ENCODE measurements around the gene AMOTL1. TPM values are rescaled to one million over a fixed set of nuclear protein-coding genes. Genes with fewer than 3 reads are reported as not detected.

The AMOTL1 gene
- total RNA-seq, 3 donors from 2014 or later = 6.5 to 94.7 (median 11.3) TPM

DNA sequence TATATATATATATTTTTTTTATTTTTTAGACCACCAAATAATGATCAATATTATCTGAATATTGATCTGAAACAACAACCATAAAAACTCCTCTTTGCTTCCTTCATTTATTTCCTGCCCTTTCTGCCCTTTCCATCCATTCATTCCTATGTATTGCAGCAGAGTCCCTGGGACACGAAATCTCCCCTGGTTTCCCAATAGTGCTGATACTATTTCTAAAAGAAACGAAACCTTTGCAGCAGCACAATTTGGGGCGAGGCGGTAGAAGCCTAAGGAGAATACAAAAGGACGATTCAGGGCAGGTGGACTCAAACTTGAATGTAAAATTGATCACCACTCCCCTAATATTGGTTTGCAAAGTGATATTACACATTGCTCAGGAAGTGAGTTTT is 16.9 kb upstream of the AMOTL1 start:
- Histone ChIP-seq H3K9me3 (no peaks in the 10 kb centered on the region), H3K4me3 (no peak overlapping the region), H3K36me3 (ENCODE audit: low read depth) (no peaks in the 10 kb centered on the region), H3K4me1 (ENCODE audit: low read depth) (no peaks in the 10 kb centered on the region)
- ATAC-seq (no peak), DNase-seq (no peak)
- TF ChIP-seq, protein P1, sequence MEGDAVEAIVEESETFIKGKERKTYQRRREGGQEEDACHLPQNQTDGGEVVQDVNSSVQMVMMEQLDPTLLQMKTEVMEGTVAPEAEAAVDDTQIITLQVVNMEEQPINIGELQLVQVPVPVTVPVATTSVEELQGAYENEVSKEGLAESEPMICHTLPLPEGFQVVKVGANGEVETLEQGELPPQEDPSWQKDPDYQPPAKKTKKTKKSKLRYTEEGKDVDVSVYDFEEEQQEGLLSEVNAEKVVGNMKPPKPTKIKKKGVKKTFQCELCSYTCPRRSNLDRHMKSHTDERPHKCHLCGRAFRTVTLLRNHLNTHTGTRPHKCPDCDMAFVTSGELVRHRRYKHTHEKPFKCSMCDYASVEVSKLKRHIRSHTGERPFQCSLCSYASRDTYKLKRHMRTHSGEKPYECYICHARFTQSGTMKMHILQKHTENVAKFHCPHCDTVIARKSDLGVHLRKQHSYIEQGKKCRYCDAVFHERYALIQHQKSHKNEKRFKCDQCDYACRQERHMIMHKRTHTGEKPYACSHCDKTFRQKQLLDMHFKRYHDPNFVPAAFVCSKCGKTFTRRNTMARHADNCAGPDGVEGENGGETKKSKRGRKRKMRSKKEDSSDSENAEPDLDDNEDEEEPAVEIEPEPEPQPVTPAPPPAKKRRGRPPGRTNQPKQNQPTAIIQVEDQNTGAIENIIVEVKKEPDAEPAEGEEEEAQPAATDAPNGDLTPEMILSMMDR (IDR thresholded peaks at IDR 0.05) = no peak
- intact Hi-C loops (cut with DNase I, micrococcal nuclease) = no loop called here

DNA sequence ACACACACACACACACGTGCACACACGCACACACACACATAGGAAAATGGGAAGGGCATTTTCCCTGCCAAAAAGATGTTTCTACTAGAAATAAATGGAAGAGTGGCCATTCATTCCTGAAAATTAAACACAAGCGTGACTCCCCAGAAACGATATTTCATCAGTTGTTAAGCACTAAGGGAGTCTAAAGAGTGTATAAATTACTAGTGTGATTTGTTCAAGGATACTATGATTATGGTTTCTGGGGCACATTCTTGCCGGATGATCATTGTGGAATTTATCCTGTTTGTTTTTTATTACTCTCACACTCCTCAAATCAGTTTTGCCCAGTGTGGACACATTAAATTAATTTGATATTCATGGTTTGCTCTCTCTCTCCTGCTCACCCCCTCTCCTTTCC is 16.4 kb upstream of the AMOTL1 start:
- Histone ChIP-seq H3K4me3 (no peak overlapping the region), H3K4me1 (ENCODE audit: low read depth) (no peaks in the 10 kb centered on the region), H3K9me3 (no peaks in the 10 kb centered on the region), H3K36me3 (ENCODE audit: low read depth) (no peaks in the 10 kb centered on the region)
- ATAC-seq (no peak), DNase-seq (no peak)
- TF ChIP-seq, protein P1 (IDR thresholded peaks at IDR 0.05) = no peak
- intact Hi-C loops (cut with DNase I, micrococcal nuclease) = no loop called here

DNA sequence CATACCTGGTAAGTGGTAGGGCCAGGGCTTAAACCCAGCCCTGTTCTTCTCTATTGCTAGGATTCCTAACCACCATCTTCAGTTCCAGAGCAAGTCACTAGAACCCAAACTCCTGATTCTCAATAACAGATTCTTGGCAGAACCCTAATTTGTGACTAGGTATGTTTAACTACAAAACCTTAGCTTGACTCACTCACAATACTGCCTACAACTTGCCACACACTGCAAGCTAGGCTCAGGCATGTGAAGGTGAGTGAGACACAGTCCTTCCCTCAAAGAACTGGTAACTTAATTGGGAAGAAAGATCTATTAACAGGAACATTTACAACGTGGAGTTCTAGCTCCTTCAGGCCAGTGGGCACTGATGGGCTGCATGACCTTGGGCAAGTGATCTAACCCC is 14.5 kb upstream of the AMOTL1 start:
- no peaks in the 10 kb centered on the region for H3K9me3 ChIP-seq
- H3K36me3 ChIP-seq (ENCODE audit: low read depth) = no peaks in the 10 kb centered on the region
- no peak overlapping the region for H3K4me3 ChIP-seq
- ATAC-seq (no peak), DNase-seq (no peak)
- TF ChIP-seq, protein P1 (IDR thresholded peaks at IDR 0.05) = no peak
- no peaks in the 10 kb centered on the region for H3K4me1 ChIP-seq (ENCODE audit: low read depth)
- intact Hi-C loops (cut with DNase I, micrococcal nuclease) = no loop called here

DNA sequence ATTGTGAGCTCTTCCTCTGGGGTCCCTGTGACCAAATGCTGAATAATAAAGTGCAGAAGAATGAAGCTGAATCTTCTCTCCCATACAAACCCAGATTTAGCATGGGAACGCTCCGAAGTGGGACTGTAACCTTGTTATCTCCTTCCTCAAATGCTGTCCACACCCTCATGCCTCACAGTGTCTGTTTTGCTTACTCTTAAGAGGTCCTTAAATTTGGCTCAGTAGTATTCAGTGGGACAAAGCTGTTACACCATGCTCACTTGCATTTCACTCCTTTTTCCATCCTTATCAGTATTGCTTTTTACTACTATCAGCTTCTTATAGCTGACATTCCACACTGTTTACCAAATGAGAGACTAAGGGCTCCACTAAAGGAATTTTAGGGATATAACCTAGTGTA is 13.8 kb upstream of the AMOTL1 start:
- no peak for DNase-seq
- Histone ChIP-seq H3K36me3 (ENCODE audit: low read depth) (no peaks in the 10 kb centered on the region), H3K4me1 (ENCODE audit: low read depth) (no peaks in the 10 kb centered on the region), H3K9me3 (no peaks in the 10 kb centered on the region), H3K4me3 (no peak overlapping the region)
- intact Hi-C loops (cut with DNase I, micrococcal nuclease) = no loop called here
- ATAC-seq = no peak
- TF ChIP-seq, protein P1 (IDR thresholded peaks at IDR 0.05) = no peak

DNA sequence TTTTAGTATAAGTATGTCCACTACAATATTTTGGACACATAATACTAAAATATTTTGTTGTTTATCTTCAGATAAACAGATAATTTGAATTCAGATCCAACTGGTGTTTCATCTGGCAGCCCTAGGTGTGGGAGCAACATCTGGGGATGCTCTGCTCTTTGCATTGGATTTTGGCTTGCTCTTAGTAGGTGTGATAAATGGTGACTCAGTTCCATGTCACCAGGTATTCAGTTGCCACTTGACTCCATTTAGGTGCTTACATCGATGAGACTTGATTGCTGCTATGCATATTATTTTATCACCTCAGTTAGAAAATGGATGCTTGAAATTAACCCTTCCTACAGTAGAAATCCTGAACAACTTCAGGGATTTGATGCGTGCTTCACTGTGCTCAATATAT is 13.3 kb upstream of the AMOTL1 start:
- Histone ChIP-seq H3K36me3 (ENCODE audit: low read depth) (no peaks in the 10 kb centered on the region), H3K4me3 (no peak overlapping the region), H3K4me1 (ENCODE audit: low read depth) (no peaks in the 10 kb centered on the region), H3K9me3 (no peaks in the 10 kb centered on the region)
- intact Hi-C loops (cut with DNase I, micrococcal nuclease) = no loop called here
- DNase-seq (no peak), ATAC-seq (no peak)
- TF ChIP-seq, protein P1 (IDR thresholded peaks at IDR 0.05) = no peak

DNA sequence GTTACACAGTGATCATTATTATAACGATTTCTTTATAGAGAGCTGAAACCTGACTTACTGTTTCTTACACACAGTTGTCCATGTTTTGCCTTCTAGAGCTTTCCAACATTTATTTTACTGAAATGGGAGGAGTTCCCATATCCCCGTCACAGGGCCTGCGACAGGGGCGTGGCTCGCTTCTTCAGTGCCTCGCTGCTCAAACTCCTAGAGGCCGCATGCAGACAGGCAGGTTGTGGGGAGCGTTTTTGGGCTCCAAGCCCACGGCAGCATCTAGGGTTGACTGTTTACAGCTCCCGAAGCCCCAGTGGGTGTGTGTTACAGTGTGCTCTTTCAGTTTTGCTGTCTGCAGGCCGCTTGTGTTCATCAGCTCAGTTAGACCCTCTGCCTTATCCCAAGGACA is 12.7 kb upstream of the AMOTL1 start:
- no peaks in the 10 kb centered on the region for H3K9me3 ChIP-seq
- TF ChIP-seq, protein P1 (IDR thresholded peaks at IDR 0.05) = no peak
- H3K4me1 ChIP-seq (ENCODE audit: low read depth) = no peaks in the 10 kb centered on the region
- intact Hi-C loops (cut with DNase I, micrococcal nuclease) = no loop called here
- DNase-seq (no peak), ATAC-seq (no peak)
- no peaks in the 10 kb centered on the region for H3K36me3 ChIP-seq (ENCODE audit: low read depth)
- no peak overlapping the region for H3K4me3 ChIP-seq
